ENCODE data around the gene PERM1.

The PERM1 gene

DNA sequence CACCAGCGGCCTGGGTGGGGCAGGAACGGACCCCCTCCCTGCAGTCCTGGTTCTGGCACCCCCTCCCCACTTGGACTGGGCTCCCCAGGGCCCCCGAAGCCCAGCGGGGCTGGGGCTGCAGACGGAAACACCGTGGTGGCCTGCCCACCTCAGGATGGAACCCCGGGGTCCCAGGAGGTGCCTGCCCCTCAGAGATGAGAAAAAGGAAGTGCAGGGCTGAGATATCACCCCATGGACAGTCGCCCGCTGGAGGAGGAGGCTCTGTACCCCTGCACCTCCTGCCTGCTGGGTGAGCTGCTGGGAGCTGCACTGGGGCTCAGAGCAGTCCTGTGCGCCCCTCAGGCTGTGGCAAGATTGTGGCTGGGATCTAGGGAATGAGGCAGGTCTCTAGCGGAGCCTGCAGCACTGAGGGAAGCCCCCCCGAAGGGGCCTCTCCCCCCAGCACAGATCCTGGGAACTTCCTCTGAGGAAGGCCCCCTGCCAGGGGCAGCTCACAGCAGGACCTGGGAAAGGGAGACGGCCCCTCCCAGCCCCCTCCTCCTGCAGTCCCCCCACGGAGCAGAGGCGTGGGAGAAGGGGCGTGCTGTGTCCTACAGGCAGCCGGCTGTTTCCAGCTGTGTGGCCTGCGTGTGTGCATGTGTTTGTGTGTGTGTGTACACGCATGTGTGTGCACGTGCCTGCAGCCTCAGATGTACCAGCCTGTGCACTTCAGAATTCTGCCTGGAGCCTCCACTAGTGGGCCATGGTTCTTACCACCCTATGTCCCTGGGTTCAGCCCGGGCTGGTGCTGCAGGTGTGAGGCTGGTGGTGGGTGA, 44.9 kb upstream of the PERM1 start:
- no peak overlapping the region for H3K14ac ChIP-seq (ENCODE audit: low read length in 2 of 2)
- no peak overlapping the region for H3K18ac ChIP-seq (ENCODE audit: low read depth in 1 of 2, low read length in 2 of 2)
- H2BK12ac ChIP-seq (ENCODE audit: low read length in 2 of 2): no peak overlapping the region
- no peak overlapping the region for H4K91ac ChIP-seq (ENCODE audit: low read length)
- H2BK15ac ChIP-seq (ENCODE audit: low read depth, poor library complexity, severe bottlenecking): peak overlapping the region; percentile 8
- H3K23ac ChIP-seq (ENCODE audit: low read length in 2 of 2): no peak overlapping the region
- H2AK5ac ChIP-seq (ENCODE audit: low read length, severe bottlenecking): no peak overlapping the region
- no peak overlapping the region for H2BK120ac ChIP-seq (ENCODE audit: low read depth, low read length)
- DNase-seq: no peak
- WGBS: 77% methylated on average over 20 of the region's 21 CpGs
- no peaks in the 10 kb centered on the region for H3K9me3 ChIP-seq (ENCODE audit: control insufficient read depth, low read length)
- no peak overlapping the region for H2BK5ac ChIP-seq (ENCODE audit: low read depth, low read length, poor library complexity, severe bottlenecking)
- peaks cover 89% of the 10 kb centered on the region for H3K4me1 ChIP-seq (ENCODE audit: control insufficient read depth, insufficient read depth, low read depth, low read length)
- peaks cover 0 to 78% of the 10 kb centered on the region in 2 experiments for H3K36me3 ChIP-seq (ENCODE audit: control insufficient read depth in 1 of 2, insufficient read depth in 2 of 2, low read depth in 1 of 2, low read length in 2 of 2)
- H3K79me1 ChIP-seq (replicated peaks; ENCODE audit: low read length, poor library complexity, severe bottlenecking): peaks cover 18% of the 10 kb centered on the region
- H3K27me3 ChIP-seq (ENCODE audit: control insufficient read depth in 1 of 2, insufficient read depth in 1 of 2, low read length in 2 of 2): peaks cover 0 to 38% of the 10 kb centered on the region in 2 experiments
- H3K4ac ChIP-seq (ENCODE audit: low read depth in 1 of 2, low read length in 2 of 2): no peak overlapping the region
- H2AFZ ChIP-seq (ENCODE audit: low read depth, low read length): no peak overlapping the region
- no peak overlapping the region for H3K27ac ChIP-seq (ENCODE audit: low read length, poor library complexity, severe bottlenecking)
- peak overlapping the region; percentile 14 for H3K4me2 ChIP-seq (ENCODE audit: low read length, poor library complexity, severe bottlenecking)
- no peak overlapping the region for H3K4me3 ChIP-seq (ENCODE audit: insufficient read depth in 1 of 2, low read depth in 1 of 2, low read length in 2 of 2)
- no peak overlapping the region for H4K8ac ChIP-seq (ENCODE audit: low read length)
- H3K9ac ChIP-seq (ENCODE audit: low read length): no peak overlapping the region

DNA sequence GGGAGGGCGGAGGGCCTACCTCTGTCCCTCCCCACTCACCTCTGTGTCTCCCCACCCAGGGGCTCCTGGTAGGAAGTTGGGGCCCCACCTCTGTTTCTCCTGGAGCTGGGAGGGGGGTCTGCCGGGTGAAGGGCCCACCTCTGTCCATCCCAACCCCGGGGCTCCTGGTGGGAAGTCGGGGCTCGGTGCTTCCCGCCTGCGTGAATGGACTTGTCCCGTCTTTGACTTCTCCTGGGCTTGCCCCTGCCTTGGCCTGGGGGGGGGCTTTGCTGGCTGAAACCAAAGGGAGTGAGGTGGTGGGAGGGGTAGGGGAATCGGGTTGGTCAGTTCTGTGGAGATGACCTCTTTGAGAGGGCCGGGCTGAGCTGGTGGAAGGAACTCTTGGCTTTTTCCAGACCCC, 43.8 kb upstream of the PERM1 start:
- no peak overlapping the region for H3K18ac ChIP-seq (ENCODE audit: low read depth in 1 of 2, low read length in 2 of 2)
- no peak overlapping the region for H2BK5ac ChIP-seq (ENCODE audit: low read depth, low read length, poor library complexity, severe bottlenecking)
- no peak overlapping the region for H3K9ac ChIP-seq (ENCODE audit: low read length)
- no peak overlapping the region for H4K8ac ChIP-seq (ENCODE audit: low read length)
- H3K4me3 ChIP-seq (ENCODE audit: insufficient read depth in 1 of 2, low read depth in 1 of 2, low read length in 2 of 2): no peak overlapping the region
- WGBS: 93% methylated on average over 8 of the region's 10 CpGs
- no peaks in the 10 kb centered on the region for H3K9me3 ChIP-seq (ENCODE audit: control insufficient read depth, low read length)
- H2BK12ac ChIP-seq (ENCODE audit: low read length in 2 of 2): no peak overlapping the region
- H3K14ac ChIP-seq (ENCODE audit: low read length in 2 of 2): no peak overlapping the region
- peaks cover 0 to 35% of the 10 kb centered on the region in 2 experiments for H3K27me3 ChIP-seq (ENCODE audit: control insufficient read depth in 1 of 2, insufficient read depth in 1 of 2, low read length in 2 of 2)
- peaks cover 85% of the 10 kb centered on the region for H3K4me1 ChIP-seq (ENCODE audit: control insufficient read depth, insufficient read depth, low read depth, low read length)
- H2AK5ac ChIP-seq (ENCODE audit: low read length, severe bottlenecking): no peak overlapping the region
- peaks cover 0 to 74% of the 10 kb centered on the region in 2 experiments for H3K36me3 ChIP-seq (ENCODE audit: control insufficient read depth in 1 of 2, insufficient read depth in 2 of 2, low read depth in 1 of 2, low read length in 2 of 2)
- no peak overlapping the region for H2BK15ac ChIP-seq (ENCODE audit: low read depth, poor library complexity, severe bottlenecking)
- H2AFZ ChIP-seq (ENCODE audit: low read depth, low read length): no peak overlapping the region
- no peak overlapping the region for H2BK120ac ChIP-seq (ENCODE audit: low read depth, low read length)
- H3K23ac ChIP-seq (ENCODE audit: low read length in 2 of 2): no peak overlapping the region
- no peak for DNase-seq
- no peak overlapping the region for H3K27ac ChIP-seq (ENCODE audit: low read length, poor library complexity, severe bottlenecking)
- no peak overlapping the region for H3K4ac ChIP-seq (ENCODE audit: low read depth in 1 of 2, low read length in 2 of 2)
- H3K79me1 ChIP-seq (replicated peaks; ENCODE audit: low read length, poor library complexity, severe bottlenecking): peaks cover 18% of the 10 kb centered on the region
- no peak overlapping the region for H3K4me2 ChIP-seq (ENCODE audit: low read length, poor library complexity, severe bottlenecking)
- H4K91ac ChIP-seq (ENCODE audit: low read length): no peak overlapping the region

DNA sequence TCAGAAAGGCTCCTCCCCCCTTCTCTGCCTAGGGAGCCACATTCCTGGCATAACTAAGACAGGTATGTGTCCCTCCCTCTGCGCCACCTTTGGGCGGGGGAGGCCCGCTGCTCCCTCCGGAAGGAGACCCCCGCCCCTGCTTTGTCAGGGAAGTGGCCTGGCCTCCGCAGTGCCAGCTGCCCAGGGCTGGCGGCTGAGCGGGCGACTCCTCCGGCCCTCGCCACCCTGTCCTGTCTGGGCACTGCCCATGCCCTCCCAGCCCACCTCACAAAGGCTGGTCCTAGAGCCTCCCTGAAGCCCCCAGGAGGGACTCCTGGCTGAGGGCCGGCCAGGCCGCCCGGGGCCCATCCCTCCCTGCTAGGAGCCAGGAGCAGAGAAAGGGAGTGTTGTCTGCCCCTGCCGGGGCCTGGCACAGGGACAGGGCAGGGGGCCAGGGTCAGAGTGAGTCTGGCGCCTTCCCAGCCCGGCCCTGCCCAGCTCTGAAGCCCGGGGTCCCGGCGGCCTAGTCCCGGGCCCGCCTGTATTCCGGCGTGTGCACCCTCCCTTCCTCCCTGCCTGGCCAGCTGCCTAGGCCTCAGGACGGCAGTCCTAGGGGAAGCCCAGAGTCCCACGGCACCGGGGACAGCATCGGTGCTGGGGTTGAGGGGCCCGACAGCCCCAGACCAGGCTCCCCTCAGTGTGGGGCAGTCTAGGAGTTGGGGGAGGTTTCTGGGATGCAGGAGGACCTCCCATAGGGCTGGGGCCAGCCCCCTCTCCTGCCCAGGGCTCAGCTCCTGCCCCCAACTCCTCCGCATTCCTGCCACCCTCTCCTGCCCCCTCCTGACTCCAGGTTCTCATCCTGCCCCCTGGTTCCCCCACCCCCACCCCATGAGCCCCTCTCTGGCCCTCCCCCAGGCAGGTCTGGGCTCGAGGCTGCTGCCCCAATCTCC, 43.1 kb upstream of the PERM1 start:
- Histone ChIP-seq H2AFZ (ENCODE audit: low read depth, low read length) (no peak overlapping the region), H3K23ac (ENCODE audit: low read length in 2 of 2) (no peak overlapping the region), H3K27ac (ENCODE audit: low read length, poor library complexity, severe bottlenecking) (peak overlapping the region; percentile 11), H3K14ac (ENCODE audit: low read length in 2 of 2) (no peak overlapping the region), H3K9me3 (ENCODE audit: control insufficient read depth, low read length) (no peaks in the 10 kb centered on the region), H2BK12ac (ENCODE audit: low read length in 2 of 2) (no peak overlapping the region), H3K4me2 (ENCODE audit: low read length, poor library complexity, severe bottlenecking) (peak overlapping the region; percentile 65), H3K9ac (ENCODE audit: low read length) (no peak overlapping the region), H3K4ac (ENCODE audit: low read depth in 1 of 2, low read length in 2 of 2) (no peak overlapping the region), H3K79me1 (replicated peaks; ENCODE audit: low read length, poor library complexity, severe bottlenecking) (peaks cover 18% of the 10 kb centered on the region), H2BK15ac (ENCODE audit: low read depth, poor library complexity, severe bottlenecking) (peak overlapping the region; percentile 12), H3K18ac (ENCODE audit: low read depth in 1 of 2, low read length in 2 of 2) (no peak overlapping the region), H4K91ac (ENCODE audit: low read length) (no peak overlapping the region), H2BK5ac (ENCODE audit: low read depth, low read length, poor library complexity, severe bottlenecking) (peak overlapping the region; percentile 47), H3K27me3 (ENCODE audit: control insufficient read depth in 1 of 2, insufficient read depth in 1 of 2, low read length in 2 of 2) (peaks cover 0 to 35% of the 10 kb centered on the region in 2 experiments), H3K36me3 (ENCODE audit: control insufficient read depth in 1 of 2, insufficient read depth in 2 of 2, low read depth in 1 of 2, low read length in 2 of 2) (peaks cover 0 to 74% of the 10 kb centered on the region in 2 experiments), H3K4me1 (ENCODE audit: control insufficient read depth, insufficient read depth, low read depth, low read length) (peaks cover 80% of the 10 kb centered on the region), H3K4me3 (ENCODE audit: insufficient read depth in 1 of 2, low read depth in 1 of 2, low read length in 2 of 2) (peak overlapping the region in 1 of 2 experiments; percentile 7), H2AK5ac (ENCODE audit: low read length, severe bottlenecking) (peak overlapping the region; percentile 91), H2BK120ac (ENCODE audit: low read depth, low read length) (peak overlapping the region; percentile 36), H4K8ac (ENCODE audit: low read length) (no peak overlapping the region)
- 70% methylated on average over 27 of the region's 31 CpGs for WGBS
- DNase-seq: no peak

Measured in mesenchymal stem cell (in vitro differentiated cells and primary cell).